Stimulated activated CD4-positive, alpha-beta T cell treated with anti-CD3 and anti-CD28 coated beads, Interleukin-1b, Interleukin-23, amount 100 ng/mL, for 1 hour (primary cell): ENCODE measurements around the gene ARID3B.
A peak's percentile ranks its signal among the peaks of the same experiment; 100 is the strongest.

Experiments
- DNase-seq, 2 donors: peaks; one replicate each; pipeline ENCODE4 v3.0.0-alpha.2; 2020; ENCODE audit warnings: low read depth in 2 of 2

The ARID3B gene

DNA sequence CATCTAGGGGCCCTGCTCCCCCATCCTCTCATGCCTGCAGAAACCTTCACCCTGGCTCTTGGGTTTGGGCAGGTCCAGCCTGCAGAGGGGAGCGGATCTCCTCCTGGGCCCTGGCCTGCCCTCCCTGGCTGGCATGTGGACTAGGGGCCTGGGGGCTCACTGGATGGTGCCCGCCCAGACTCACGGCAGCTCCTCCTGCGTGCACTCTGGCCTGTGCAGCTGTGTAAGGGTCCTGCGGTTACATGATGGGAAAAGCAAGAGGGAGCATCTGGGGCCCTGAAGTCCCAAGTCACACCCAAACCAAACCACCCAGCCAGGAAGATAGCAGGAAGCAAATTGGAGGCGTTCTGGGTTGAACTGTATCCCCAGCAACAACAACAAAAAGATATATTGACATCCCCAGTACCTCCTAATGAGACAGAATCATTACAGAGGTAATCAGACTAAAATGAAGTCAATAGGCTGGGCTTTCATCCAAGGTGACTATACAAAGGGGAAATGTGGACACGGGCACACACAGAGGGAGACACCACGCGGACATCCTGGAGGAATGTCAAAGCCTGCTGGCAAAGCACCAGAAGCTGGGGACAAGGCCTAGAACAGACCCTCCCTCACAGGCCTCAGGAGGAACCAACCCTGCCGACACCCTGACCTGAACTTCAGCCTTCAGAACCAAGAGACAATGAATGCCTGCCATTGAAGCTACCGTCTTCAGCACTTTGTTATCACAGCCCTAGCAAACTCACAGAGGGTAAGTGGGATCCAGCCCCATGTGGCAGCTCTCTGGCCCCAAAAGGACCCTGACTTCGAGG lies 64.2 kb downstream of the ARID3B start:
- no peak for DNase-seq

DNA sequence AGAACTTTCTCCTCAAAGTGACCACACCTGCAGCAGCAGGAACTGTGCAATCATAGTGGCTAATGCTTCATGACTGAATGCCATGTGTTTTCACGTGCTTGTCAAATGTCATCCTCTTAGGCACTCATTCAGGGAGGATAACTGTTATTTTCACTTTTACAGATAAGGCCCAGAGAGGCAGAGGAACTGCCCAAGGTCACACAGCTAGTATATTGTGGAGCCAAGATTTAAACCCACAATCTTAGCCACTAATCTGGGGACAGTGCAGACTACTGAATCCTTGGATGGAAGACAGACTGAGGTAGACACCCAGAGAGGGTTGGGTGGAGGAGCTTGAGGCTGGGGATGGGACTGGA lies 64.8 kb downstream of the ARID3B start:
- DNase-seq, result no peak

DNA sequence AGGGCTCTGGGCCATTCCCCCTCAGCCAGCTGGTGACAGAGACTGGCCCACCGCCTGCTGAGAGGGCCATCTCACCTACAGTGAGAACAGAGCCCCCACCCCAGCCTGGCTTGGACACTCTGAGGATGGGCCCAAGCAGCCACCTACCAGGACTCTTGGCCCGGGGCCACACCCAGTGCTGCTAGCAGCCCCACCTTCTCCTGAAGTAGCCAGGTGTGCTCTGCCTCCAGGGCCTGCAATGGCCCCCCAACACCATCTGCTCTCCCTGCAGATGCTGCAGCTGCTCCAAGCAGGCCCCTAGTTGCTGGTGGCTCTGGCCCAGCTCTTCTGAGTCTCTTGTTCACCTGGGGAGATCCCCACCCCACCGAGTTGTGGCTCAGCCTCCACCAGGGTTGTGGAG lies 67.8 kb downstream of the ARID3B start:
- DNase-seq, result no peak

DNA sequence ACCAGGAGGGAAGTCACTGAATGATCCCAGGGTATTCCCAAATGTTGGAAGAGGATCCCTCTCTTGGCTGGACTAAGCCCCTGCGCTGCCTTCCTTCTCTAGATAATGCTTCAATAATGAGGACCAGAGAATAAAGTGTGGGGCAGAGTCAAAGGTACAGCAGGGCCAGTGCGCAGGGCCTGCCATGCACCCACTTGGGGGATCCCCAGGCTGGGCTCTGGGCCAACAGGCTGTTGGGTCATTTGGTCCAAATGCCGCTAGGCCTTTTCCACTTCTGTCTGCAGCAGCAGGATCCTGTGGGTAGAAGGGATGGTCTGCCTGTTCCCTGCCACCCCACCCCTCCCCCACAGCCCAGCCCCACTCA lies 68.9 kb downstream of the ARID3B start:
- no peak for DNase-seq

DNA sequence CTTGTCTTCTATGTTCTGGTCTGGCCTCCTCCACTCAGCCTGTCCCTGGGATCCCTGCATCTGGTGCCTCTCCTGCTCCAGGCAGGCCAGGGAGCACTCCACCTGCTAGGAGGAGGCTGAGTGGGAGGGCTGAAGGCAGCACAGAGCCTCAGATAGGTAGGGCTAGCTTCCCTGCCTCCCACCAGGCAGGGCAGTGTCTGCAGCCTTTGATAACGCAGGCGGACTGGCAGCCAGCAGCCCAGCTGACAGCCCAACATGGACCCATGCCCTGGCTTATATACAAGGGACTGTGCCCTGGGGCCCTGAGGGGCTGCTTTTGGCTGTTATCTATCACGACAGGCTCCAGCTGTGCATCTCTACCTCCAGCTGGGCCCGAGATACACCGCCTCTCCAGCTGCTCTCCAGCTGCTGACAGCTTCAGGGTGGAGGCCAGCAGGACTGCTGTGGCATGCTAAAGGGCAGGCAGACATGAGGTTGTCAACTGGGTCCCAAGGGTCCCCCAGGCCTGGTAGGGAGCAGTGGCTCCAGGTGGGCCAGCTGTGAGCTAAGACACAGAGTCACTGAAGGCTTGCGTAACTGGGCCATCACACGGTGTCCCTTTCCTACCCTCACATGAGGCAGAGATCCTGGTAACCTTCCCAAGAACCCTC lies 69.4 kb downstream of the ARID3B start:
- DNase-seq, result no peak

DNA sequence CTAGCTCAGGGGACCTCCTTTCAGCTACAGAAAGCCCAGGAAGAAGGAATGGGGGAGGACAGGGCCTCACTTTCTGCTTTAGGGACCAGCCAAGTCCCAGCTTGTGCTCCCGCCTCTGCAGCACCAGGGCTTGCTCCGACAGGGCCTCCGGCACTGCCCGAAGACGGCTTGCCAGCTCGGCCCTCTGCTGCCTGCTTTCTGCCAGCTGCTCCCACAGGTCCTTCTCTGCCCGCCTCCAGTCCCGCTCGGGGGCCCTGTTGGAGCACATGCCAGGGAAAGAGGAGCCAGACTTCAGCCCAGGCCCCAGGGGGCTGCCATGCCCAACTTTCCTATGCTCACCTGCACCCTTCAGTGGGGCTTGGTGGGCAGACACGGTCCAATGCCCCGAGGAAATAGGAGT lies 70.3 kb downstream of the ARID3B start:
- no peak for DNase-seq

DNA sequence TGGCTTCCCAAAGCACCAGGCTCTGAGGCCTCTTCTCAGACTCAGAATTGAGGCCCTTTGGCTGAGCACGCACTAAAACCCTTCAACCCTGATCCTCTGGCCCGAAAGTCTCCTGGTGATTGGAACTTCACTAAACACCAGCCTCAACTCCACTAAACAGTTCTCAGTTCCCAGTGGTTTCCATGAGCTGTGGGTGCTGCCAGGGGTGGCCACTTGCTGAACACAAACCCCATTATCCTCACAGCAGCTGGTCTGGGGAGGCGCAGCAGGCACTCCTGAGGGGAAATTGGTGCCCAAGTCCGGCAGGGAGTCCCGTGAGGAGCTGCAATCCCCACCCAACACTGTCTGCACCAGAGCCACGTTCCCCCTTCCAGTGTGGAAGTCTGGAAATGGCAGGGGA lies 70.8 kb downstream of the ARID3B start:
- DNase-seq, result no peak

DNA sequence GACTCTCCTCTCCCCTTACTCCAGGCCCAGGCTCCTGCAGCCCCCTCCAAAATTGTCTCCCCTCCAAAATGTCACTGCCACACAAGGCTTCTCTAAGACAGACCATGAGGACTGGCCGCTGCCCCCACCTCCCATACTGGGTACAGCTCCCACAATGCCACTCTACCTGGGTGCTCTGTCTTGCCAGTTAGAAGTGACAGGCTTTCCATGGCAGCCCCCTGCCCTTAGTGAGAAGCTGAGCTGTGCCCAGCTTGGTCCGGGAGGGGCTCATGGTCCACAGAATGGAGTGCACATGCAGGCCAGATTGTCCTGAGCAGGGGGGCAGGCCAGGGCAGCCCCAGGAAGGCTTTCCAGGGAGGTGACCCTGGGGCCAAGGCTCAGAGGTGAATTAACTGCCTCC lies 71.7 kb downstream of the ARID3B start:
- no peak for DNase-seq

DNA sequence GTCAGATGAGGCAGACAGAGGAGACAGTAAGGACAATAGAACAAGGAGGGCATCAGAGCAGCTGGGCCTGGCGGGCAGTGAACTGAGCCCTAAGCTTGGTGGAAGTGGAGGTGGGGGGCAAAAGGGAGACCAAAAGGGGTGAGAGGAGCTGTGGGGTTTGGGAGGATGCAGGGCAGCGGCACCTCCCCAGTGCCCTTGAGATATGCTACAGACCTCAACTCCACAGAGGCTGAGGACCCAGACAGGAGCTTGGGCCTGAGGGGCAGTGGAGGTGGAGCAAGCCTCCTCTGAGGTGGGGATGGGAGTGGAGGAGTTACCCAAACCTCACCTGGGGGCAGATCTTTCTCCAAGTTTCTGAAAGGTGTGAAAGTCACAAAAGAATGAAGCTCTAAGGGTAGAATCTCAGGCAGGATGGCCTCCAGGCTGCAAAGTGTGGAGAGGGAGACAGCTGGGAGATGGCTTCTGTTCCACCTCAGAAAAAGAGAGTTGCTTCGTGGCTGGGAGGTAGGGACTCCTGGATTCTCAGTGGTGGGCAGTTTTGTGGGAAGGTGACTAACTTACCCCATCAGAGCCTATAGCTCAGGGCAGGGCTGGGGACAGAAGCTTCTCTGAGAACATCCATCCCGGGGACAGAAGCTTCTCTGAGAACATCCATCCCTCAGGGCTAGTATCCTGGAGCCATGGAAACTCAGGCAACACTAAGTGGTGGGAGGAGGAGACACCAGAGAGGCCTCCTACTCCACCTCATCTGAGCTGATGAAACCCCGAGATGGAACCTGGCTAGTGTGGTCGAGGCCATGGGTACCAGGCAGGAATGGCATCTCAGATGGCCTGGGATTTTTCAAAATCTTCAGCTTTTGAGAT lies 72.3 kb downstream of the ARID3B start:
- DNase-seq, result no peak

DNA sequence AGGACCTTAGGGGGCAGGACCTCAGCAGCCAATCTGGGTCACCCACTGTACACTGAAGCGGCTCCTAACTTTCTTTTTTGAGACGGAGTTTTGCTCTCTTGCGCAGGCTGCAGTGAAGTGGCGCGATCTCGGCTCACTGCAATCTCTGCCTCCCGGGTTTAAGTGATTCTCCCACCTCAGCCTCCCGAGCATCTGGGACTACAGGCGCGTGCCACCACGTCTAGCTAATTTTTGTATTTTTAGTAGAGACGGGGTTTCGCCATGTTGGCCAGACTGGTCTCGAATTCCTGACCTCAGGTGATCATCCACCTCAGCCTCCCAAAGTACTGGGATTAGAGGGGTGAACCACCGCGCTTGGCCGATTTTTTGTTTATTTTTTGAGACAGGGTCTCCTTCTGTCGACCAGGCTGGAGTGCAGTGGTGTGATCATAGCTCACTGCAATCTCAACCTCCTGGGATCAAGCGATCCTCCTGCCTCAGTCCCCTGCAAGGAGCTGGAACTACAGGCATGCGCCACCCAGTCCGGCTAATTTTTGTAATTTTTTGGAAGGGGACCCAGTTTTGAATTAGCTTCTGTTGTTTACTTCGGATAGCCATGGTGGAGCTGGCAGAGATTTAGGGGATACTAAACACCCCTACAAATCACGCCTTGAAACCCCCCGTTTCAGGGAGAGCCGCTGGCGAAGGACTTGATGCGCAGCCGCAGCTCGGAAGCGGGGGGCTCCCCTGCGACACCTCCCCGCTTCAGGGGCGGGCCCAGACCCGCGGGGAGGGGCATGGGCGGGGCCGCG lies 73.1 kb downstream of the ARID3B start:
- no peak for DNase-seq

DNA sequence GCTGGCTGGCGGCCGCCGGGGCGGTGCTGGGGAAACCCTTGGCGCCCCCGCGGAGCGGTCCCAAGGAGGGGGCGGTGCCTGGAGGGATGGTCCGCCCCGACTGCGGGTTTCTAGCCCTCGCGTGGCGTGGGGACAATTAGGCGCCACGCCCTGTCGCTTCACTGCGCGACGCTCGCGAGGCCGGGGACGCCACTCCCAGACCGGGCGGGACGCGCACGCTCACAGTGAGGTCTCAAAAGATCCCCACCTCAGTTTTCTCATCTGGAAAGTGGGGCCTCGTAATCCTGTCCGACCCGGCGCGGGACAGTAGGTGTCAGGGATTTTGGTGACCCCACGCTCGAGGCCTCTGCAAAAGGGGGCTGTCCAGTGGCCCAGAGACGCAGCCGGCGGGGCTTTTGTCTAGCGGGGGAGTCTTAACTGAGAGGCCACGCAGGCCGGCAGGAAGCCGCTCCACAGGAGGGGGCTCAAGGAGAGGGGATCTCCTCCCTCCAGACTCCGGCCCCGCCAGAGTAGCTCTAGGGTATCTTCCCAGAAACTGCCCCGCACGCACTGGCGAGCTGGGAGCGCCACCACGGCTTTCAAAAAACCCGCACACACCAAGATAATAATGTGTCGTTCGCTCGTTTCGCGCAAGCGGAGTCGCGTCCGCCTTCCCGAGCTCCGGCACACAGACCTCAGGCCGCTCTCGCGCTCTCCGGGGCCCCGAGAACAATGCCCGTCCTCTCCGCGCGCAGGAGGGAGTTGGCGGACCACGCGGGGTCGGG lies 73.9 kb downstream of the ARID3B start:
- peak; percentile 72 to 82 for DNase-seq

DNA sequence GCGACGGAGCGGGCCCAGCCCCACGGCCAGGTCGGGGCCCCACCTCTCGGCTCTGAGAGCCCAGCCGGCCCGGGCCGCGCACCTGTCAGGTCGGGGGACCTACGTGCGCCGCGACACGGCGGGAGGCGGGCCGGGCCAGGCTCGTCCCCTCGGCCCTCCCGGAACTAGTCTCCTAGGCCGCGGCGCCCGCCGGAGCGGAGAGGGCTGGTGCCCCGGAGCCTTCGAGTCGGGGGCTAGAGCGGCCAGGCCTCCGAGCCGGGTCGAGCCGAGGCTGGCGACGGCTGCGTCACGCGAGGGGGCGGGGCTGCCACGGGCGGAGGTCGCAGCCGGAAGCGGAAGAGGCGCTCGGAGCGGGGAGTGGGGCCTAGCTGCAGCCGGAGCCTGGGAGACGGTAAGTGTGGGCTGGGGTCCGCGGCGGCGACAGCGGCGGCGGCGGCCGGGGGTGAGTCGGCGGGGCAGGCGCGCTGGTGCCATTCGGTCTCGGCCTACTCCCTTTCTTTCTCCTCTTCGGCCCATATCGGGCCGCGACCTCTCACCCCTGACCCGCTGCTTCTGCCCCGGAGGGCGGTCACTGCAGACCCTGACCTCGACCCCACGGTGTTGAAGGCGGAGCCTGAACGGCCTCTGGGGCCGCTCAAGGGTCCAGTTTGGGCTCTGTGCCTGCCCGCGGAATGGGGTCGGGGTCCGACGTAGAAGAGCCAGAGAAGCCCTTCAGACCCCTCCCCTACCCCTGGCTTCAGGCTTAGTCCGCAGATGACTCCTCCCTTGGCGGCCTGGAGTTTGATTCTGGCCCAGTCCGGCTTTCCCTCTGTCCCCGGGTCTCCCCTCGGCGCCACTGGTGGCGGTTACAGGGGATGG lies 74.7 kb downstream of the ARID3B start, which contains the start of gene CLK3:
CLK3 (plus strand) TSS at position 329 of the 858 bp plus-strand sequence. CDS start 3,361 bp downstream, outside the sequence.
- peak; percentile 90 to 96 for DNase-seq

DNA sequence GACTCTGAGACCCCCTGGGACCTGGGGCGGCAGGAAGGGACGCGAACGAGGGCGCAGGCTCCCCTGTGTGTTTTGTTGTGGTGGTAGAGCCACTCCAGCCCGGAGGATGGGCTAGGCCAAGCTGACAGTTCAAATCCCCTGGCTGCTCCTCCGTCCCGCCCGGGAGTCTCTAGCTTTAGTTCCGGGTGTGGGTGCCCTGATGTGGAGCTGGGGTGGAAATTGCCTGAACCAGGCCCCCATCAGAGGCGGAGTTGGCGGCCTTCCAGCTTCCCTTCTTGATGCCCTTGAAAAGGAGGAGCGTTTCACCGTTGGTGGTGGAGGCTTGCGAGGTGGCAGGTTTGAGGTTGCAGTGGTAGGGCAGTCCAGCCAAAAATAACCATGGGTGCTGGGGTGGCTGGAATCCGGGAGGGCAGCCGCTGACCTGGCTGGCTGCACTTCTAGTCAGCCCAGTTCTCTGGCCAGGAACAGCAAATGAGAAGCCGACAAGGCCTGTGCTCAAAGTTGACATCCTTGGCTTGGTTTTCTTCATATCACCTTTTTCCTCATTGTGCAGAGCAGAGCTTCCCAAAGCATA lies 75.4 kb downstream of the ARID3B start:
- peak; percentile 30 to 47 for DNase-seq

DNA sequence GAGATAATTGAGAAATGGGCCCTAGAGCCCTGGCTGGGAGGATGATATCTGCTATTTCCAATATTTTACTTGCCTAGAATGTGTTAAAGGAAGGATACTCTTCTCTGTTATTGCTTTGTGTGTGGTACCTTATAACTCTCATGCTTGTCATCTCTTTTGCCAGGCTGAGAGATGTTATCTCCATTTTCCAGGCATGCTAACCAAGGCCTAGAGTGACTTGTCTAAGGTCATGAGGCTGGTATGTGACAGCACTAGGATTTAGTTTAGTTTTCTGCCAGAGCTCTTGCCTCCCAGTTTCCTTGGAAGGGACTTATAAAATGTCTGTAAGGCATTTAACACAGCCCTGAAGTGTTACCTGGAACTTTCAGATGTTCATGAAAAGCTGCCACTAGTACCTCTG lies 76.0 kb downstream of the ARID3B start:
- DNase-seq, result no peak

DNA sequence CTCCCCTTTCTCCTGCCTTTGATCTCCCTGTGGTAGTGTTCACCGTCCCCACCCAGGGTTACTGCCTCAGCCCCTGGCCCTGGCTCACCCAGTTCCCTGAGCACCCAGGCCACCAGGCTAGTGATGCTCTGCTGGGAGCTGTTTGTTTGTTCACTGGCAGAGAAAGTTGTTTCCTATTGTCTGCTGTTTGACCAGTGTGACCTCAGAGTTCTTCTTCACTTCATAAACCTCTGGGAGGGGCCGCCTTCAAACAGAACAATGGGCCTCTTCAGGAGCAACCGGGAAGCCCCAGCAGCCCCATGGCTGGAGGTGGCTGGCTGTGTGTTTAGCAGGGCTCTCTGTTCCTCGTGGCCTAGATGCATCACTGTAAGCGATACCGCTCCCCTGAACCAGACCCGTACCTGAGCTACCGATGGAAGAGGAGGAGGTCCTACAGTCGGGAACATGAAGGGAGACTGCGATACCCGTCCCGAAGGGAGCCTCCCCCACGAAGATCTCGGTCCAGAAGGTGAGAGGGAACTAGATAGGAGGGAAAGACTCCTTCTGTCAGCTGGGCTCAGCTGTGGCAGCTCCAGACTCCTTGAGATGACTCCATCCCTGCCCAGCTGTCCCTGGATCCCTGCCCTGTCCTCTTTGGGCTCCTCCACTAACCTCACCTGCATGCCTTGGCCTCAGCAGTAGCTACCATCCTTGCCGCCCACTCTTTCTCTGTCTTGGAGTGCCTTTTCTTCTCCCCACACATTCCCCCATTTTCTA lies 78.0 kb downstream of the ARID3B start:
- DNase-seq, result no peak

DNA sequence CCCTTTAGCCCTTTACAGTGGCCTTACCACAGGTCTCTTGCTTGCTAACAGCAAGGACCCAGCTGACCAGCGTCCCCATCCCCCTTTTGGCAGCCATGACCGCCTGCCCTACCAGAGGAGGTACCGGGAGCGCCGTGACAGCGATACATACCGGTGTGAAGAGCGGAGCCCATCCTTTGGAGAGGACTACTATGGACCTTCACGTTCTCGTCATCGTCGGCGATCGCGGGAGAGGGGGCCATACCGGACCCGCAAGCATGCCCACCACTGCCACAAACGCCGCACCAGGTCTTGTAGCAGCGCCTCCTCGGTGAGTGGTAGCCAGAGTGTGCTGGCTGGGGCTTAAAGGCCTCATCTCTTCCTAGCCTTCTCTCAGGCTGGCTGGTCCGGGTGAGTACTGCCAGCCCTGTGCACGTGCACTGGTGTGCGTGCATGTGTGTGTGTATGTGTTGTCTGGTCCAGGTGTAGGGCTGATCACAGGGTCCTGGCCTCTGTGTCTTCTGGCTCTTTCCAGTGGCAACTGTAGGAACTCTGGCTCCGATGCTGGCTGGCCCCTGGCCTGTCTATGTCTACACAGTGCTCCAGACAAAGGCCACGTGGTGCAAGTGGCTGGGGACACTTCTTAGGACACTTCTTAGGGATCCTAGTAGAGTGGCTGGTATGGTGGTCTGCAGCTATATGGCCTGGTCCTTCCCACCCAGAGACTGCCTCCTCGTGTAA lies 79.1 kb downstream of the ARID3B start:
- DNase-seq, result no peak

DNA sequence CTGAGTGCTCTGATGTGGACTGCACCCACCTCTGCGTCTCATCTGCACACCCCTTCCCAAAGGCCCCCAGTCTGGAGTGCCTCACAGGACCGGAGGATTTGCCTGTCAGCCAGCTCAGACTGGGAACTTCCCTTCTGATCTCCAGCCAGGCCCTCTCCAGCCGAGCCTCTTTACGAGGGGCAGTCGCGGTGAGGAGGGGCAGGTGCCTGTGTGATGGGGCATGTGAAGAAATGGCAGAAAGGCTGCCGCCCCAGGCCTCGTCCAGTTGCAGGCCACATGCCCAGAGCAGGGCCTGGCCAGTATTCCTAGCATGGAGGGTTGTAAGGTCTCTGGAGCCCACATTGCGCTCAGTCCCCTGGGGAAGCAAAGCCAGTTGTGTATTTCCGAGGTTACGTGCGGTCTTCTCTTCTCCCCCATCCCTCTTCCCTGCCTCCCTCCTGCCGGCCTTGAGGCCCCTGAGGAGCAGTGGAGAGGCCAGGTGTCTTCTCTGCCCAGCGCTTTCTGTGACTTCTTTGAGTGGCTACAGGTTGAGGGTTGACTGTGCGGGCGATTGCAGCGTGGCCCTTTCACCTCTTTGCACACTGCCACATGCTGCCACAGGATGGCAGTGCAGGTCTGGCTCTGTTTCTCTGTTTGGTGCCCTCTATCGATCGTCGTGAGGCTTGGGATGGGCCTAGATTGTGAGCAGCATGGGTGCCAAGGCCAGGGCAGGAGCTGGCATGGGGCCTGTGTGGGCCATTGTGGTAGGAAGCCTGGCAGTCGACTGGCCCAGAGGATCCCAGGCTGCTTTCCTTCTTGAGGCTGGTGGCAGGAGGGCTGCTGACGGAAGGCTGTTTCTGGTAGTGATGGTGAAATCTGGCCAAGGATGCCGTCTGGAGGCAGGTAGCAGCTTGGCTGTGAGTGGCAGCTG lies 79.9 kb downstream of the ARID3B start:
- peak; percentile 17 to 52 for DNase-seq
